22Rv1 (cell line): ENCODE results near the gene HYDIN.

Experiments used
- H3K27ac ChIP-seq: fragments of 450-650 bp; 2 replicates; pipeline ENCODE4 v1.5.1; 2017
- CTCF ChIP-seq: fragments of 450-650 bp; IDR thresholded peaks from 2 replicates; pipeline ENCODE4 v1.5.1; 2017; ENCODE audit warnings: mild to moderate bottlenecking
- ZFX ChIP-seq: fragments of 450-650 bp; IDR thresholded peaks from 2 replicates; pipeline ENCODE4 v1.6.1; 2017; ENCODE audit warnings: antibody characterized with exemption, borderline replicate concordance

Gene HYDIN

DNA sequence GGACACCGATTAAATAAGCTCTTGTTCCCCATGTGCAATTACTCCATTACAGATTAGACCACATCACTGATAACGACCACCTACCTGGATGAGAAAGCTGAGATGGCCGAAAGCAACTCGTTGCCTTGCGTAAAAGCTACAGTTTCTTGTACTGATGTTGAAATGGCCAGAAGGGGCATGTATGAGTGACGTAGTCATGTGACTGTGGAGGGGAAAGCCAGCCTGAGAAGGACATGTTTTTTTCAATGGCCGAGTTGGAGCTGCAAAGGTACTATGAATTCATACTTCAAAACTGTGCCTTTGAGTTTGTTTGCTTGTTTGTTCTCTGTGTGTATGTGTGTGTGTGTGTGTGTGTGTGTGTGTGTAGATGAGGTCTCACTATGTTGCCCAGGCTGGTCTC, 17.0 kb upstream of the HYDIN start:
- TF ChIP-seq ZFX = no peak
- H3K27ac ChIP-seq = no peak overlapping the region

DNA sequence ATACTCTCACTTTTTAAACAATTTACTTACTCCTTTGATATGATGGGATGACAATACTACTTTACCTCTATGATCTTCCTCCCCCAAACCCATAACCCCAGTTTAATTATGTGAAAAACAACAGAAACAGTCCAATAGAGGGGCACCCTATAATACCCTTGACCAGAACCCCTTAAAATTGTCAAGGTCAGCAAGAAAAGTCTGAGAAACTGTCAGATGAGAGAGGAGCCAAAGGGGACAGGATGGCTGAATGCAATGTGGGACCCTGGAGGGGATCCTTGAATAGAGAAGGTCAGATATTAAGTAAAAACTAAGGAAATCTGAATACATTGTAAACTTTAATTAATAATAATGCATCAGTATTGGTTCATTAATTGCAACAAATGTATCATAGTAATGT, 15.8 kb upstream of the HYDIN start:
- TF ChIP-seq CTCF = no peak
- no peak for TF ChIP-seq ZFX

GRCh38 chr16:71244521-71244920, 14.0 kb upstream of the HYDIN start:
- TF ChIP-seq ZFX (no peak), CTCF (no peak)
- no peak overlapping the region for H3K27ac ChIP-seq

More for the DNA sequence above, 15.8 kb upstream of the HYDIN start:
- H3K27ac ChIP-seq = no peak overlapping the region

DNA sequence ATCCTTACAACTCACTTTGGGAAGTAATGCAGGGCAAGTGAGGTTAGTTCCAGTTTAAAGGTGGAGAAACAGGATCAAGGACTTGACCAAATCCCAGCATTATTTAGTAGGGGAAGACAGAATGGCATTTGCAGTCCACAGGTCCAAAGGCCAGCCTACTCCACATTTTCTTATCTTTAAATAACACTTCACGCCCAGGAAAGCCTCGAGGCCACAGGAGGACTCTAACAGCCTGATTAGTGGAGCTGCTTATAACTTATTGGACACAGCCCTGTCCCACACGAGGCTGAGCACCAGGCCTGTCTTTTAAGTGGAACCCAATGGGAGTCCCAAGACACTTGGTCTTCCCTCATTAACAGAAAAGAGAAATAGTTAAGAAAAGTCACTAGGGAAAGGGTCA, 12.1 kb upstream of the HYDIN start:
- H3K27ac ChIP-seq = no peak overlapping the region
- TF ChIP-seq CTCF (no peak), ZFX (no peak)

- no peak for TF ChIP-seq ZFX
- no peak for TF ChIP-seq CTCF
- no peak overlapping the region for H3K27ac ChIP-seq
Observed at GRCh38 chr16:71242036-71242435, 11.5 kb upstream of the HYDIN start.

DNA sequence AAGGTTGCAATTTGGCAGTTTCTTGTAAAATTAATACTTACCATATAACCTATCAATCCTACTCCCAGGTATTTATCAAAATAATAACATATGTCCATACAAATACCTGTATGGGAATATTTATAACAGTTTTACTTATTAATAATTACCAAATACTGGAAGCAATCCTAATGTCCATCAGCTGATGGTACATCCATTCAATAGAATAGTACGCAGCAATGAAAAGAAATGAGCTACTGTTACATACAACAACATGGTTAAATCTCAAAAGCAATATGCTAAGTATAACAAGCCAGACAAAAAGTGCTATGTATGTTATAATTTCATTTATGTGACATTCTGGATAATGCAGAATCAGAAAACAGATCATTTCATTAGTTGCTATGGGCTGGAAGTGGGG, 1.2 kb downstream of the HYDIN start:
- no peak overlapping the region for H3K27ac ChIP-seq
- TF ChIP-seq CTCF (no peak), ZFX (no peak)

GRCh38 chr16:71226229-71227141, 4.0 kb downstream of the HYDIN start:
- TF ChIP-seq CTCF (no peak), ZFX (no peak)

More at GRCh38 chr16:71226229-71227141, 4.0 kb downstream of the HYDIN start:
- H3K27ac ChIP-seq = no peak overlapping the region
